DOHH2 (cell line): ENCODE data around the gene ABCG1.

Experiments used
- H3F3A ChIP-seq: fragments of 200-600 bp; sonication (generic), shearing (Covaris generic); 2 replicates; pipeline ENCODE4 v1.6.0; 2016; ENCODE audit warnings: antibody characterized with exemption, mild to moderate bottlenecking; ENCODE audit not compliant: control insufficient read depth, insufficient read depth
- H3K27ac ChIP-seq: fragments of 200-600 bp; sonication (generic); 2 replicates; pipeline ENCODE4 v1.5.1; 2014; ENCODE audit warnings: low read depth, mild to moderate bottlenecking, low read length, moderate library complexity
- H3K27me3 ChIP-seq: fragments of 200-600 bp; sonication (generic); 2 replicates; pipeline ENCODE4 v1.6.1; 2014; ENCODE audit warnings: mild to moderate bottlenecking, low read length, mixed read lengths; ENCODE audit not compliant: control insufficient read depth
- H3K36me3 ChIP-seq: fragments of 200-600 bp; sonication (generic); 2 replicates; pipeline ENCODE4 v1.6.1; 2014; ENCODE audit warnings: mild to moderate bottlenecking, low read length, moderate library complexity, mixed read lengths; ENCODE audit not compliant: control insufficient read depth
- H3K4me1 ChIP-seq: fragments of 200-600 bp; sonication (generic); 2 replicates; pipeline ENCODE4 v1.6.1; 2014; ENCODE audit warnings: mild to moderate bottlenecking, low read length, mixed read lengths; ENCODE audit not compliant: control insufficient read depth
- H3K4me2 ChIP-seq: fragments of 200-600 bp; sonication (generic); 2 replicates; pipeline ENCODE4 v1.6.0; 2014; ENCODE audit warnings: mild to moderate bottlenecking, low read length, moderate library complexity
- H3K4me3 ChIP-seq: fragments of 200-600 bp; sonication (generic); 2 replicates; pipeline ENCODE4 v1.5.1; 2014; ENCODE audit warnings: mild to moderate bottlenecking, low read length, mixed read lengths
- H3K79me2 ChIP-seq: fragments of 200-600 bp; sonication (generic); 2 replicates; pipeline ENCODE4 v1.6.1; 2014; ENCODE audit warnings: mild to moderate bottlenecking, low read length, mixed read lengths; ENCODE audit not compliant: control insufficient read depth
- H3K9me2 ChIP-seq: fragments of 200-600 bp; sonication (generic); replicated peaks from 2 replicates; pipeline ENCODE4 v1.6.1; 2014; ENCODE audit warnings: mild to moderate bottlenecking, low read length, mixed read lengths; ENCODE audit not compliant: control insufficient read depth
- H3K9me3 ChIP-seq: fragments of 200-600 bp; sonication (generic); 2 replicates; pipeline ENCODE4 v1.6.1; 2014; ENCODE audit warnings: antibody characterized with exemption, low read length, mixed read lengths; ENCODE audit not compliant: control insufficient read depth, insufficient read depth
- H4K20me1 ChIP-seq: fragments of 200-600 bp; sonication (generic); 2 replicates; pipeline ENCODE4 v1.6.0; 2014; ENCODE audit warnings: low read depth, mild to moderate bottlenecking, antibody characterized with exemption, low read length, moderate library complexity; ENCODE audit not compliant: control insufficient read depth, insufficient read depth
- EZH2phosphoT487 ChIP-seq: fragments of 200-600 bp; sonication (generic); IDR thresholded peaks from 2 replicates; pipeline ENCODE4 v1.6.1; 2017; ENCODE audit warnings: borderline replicate concordance, mild to moderate bottlenecking, antibody characterized with exemption, low read length, moderate library complexity, mixed read lengths
- TF ChIP-seq, protein P1 (sequence below): fragments of 200-600 bp; sonication (generic); IDR thresholded peaks from one replicate; pipeline ENCODE4 v1.5.1; 2014; ENCODE audit warnings: antibody characterized with exemption, mild to moderate bottlenecking, low read depth, low read length; ENCODE audit not compliant: poor library complexity, severe bottlenecking

Gene ABCG1

DNA sequence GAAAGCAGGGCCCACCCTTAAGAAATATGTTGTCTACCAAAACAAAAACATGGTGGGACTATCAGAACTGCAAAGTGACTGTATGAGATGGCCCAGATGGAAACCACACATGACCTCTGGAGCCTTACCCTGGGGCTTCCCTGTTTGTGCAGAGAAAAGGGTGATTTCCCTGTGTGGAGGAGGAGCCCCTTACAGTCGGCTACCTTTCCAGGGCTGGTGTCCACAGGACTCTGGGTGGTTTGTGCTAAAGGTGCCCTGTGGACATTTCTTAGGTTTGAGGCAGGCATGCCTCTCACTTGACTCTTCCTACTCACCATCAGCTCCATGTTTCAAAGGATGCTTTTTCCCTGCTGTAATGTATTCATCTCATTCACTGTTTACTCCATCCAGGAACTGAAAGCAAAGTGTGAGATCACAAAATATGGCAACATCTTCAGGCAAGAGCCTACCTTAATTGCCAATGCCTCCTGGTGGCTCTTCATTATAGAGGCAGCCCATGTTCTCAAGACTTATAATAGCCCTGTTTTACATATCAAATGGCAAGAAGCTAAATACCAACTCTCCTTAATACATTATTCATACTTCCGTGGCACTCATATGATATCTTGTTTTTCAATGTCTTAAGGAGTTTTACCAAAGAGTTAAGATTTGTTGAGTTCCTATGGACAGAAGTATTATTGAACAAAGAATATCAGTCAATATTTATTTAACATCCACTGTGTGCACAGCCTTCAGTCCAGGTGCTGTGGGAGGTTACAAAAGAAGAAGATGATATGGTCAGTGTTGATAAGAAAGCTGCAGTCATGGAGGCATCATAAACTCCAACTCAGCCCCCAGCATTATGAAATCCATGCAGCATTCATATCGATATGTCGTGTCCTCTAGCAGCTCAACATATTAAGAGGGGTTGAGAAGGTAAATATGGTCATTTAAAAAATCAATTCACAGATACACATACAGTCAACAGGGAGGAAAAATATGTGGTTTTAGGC lies 111.7 kb downstream of the ABCG1 start:
- H3K36me3 ChIP-seq = no peaks in the 10 kb centered on the region
- H4K20me1 ChIP-seq = no peaks in the 10 kb centered on the region
- no peak overlapping the region for H3K4me2 ChIP-seq
- H3K27me3 ChIP-seq = peaks cover 23% of the 10 kb centered on the region
- no peaks in the 10 kb centered on the region for H3F3A ChIP-seq
- H3K4me1 ChIP-seq = peaks cover under 1% of the 10 kb centered on the region; the same call in 1 of the 2 replicates
- no peak for TF ChIP-seq EZH2phosphoT487
- TF ChIP-seq, protein P1, sequence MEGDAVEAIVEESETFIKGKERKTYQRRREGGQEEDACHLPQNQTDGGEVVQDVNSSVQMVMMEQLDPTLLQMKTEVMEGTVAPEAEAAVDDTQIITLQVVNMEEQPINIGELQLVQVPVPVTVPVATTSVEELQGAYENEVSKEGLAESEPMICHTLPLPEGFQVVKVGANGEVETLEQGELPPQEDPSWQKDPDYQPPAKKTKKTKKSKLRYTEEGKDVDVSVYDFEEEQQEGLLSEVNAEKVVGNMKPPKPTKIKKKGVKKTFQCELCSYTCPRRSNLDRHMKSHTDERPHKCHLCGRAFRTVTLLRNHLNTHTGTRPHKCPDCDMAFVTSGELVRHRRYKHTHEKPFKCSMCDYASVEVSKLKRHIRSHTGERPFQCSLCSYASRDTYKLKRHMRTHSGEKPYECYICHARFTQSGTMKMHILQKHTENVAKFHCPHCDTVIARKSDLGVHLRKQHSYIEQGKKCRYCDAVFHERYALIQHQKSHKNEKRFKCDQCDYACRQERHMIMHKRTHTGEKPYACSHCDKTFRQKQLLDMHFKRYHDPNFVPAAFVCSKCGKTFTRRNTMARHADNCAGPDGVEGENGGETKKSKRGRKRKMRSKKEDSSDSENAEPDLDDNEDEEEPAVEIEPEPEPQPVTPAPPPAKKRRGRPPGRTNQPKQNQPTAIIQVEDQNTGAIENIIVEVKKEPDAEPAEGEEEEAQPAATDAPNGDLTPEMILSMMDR = no peak
- no peaks in the 10 kb centered on the region for H3K9me2 ChIP-seq
- no peaks in the 10 kb centered on the region for H3K79me2 ChIP-seq
- no peak overlapping the region for H3K4me3 ChIP-seq
- no peaks in the 10 kb centered on the region for H3K9me3 ChIP-seq
- H3K27ac ChIP-seq = no peak overlapping the region

DNA sequence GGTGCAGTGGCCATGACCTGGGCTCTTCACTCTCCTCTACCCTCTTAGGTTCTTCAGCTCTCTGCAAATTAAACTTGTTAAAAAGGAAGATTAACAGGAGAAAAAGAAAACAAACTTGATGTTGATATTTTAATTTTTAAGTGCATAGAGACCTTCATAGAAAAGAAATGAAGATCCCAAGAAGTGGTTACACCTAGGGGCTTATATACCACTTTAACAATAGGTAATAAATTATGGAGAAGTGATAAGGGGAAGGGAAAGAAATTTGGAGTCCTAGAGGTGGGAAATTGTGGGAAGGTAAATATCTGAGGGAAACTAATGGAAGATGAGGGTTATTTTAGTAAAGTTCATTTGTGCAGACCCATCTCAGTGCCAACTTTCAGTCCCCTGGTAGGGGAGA lies 112.7 kb downstream of the ABCG1 start:
- no peak overlapping the region for H3K4me2 ChIP-seq
- H3K4me1 ChIP-seq = peaks cover 6% of the 10 kb centered on the region; the same call in 1 of the 2 replicates
- no peaks in the 10 kb centered on the region for H3K9me2 ChIP-seq
- H3K27ac ChIP-seq = no peak overlapping the region
- H3F3A ChIP-seq = peaks cover 4% of the 10 kb centered on the region; the same call in 1 of the 2 replicates
- TF ChIP-seq, protein P1 = no peak
- TF ChIP-seq EZH2phosphoT487 = no peak
- H3K36me3 ChIP-seq = no peaks in the 10 kb centered on the region
- H3K27me3 ChIP-seq = peaks cover 30% of the 10 kb centered on the region
- no peak overlapping the region for H3K4me3 ChIP-seq
- no peaks in the 10 kb centered on the region for H3K79me2 ChIP-seq
- no peaks in the 10 kb centered on the region for H3K9me3 ChIP-seq
- H4K20me1 ChIP-seq = no peaks in the 10 kb centered on the region

DNA sequence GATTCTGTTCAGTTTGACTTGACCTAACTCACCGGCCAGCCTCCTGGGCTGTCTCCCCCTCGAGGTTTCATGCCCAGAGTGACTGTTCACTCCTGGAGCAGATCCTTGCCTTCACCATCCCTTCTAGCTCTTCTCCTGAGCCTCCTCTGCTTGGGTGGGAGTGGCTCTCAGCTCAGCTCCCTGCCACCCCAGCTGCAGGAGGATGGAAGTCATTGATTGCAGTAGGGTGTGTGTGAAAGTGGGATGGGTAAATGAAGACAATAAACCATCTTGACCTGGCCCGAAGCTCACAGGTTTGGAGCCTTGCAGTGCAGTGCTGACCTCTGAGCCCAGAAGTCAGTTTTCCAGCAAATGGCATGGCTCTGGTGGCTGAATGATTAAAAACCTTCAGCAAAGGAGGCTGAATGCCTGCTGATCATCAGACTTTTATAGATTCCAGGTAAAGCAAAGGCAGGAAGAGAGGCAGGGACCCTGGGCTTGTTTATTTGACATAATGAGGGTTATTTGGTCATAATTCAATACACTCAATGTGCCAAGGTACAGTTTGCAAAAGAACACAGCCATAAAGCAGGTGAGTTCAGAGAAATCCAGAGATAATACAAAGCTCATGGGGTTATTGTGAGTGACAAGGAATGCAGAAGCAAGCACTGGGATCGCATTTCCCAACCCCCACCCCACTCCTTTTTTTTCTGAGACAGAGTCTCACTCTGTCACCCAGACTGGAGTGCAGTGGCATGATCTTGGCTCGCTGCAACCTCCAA lies 113.8 kb downstream of the ABCG1 start:
- no peak overlapping the region for H3K27ac ChIP-seq
- no peaks in the 10 kb centered on the region for H4K20me1 ChIP-seq

More for the DNA sequence above, 113.8 kb downstream of the ABCG1 start:
- no peaks in the 10 kb centered on the region for H3K9me3 ChIP-seq
- no peak overlapping the region for H3K4me3 ChIP-seq
- peaks cover 36% of the 10 kb centered on the region for H3K27me3 ChIP-seq
- H3K9me2 ChIP-seq = no peaks in the 10 kb centered on the region
- no peaks in the 10 kb centered on the region for H3K79me2 ChIP-seq
- H3F3A ChIP-seq = peaks cover 5% of the 10 kb centered on the region; the same call in 1 of the 2 replicates
- no peaks in the 10 kb centered on the region for H3K36me3 ChIP-seq
- no peak overlapping the region for H3K4me2 ChIP-seq
- H3K4me1 ChIP-seq = peaks cover 6% of the 10 kb centered on the region; the same call in 1 of the 2 replicates
- TF ChIP-seq EZH2phosphoT487 = no peak
- TF ChIP-seq, protein P1 = no peak
